HEK293 (cell line): ENCODE data around the gene PLSCR3.

ENCODE experiments used
- CTCF ChIA-PET: fragments of 350-600 bp; formaldehyde crosslinking; extraction: SDS; loops from one replicate; lab custom pipeline; 2021; ENCODE audit warnings: antibody characterized with exemption; lab: Yijun Ruan, JAX
- POLR2A ChIA-PET: fragments of 300-600 bp; formaldehyde crosslinking; extraction: SDS; loops from one replicate; lab custom pipeline; 2020; ENCODE audit warnings: antibody characterized with exemption, inconsistent platforms; lab: Yijun Ruan, JAX
- H3K27ac ChIP-seq: fragments of 200-500 bp; sonication (Bioruptor generic); 2 replicates; pipeline ENCODE4 v1.5.1; 2014; ENCODE audit warnings: low read depth, low read length, control low read depth, inconsistent platforms; ENCODE audit errors: extremely low read depth
- H3K36me3 ChIP-seq, 2 experiments: fragments of 200-500 bp in 1 of 2; sonication (Bioruptor generic) in 1 of 2; 1 replicate in 1 of 2; 2 replicates in 1 of 2; pipeline ENCODE4 v1.5.1; 2014 to 2017; ENCODE audit warnings: inconsistent platforms in 2 of 2, low read length in 2 of 2; ENCODE audit not compliant: control insufficient read depth in 2 of 2, insufficient read depth in 1 of 2
- H3K4me1 ChIP-seq: fragments of 200-500 bp; sonication (Bioruptor generic); 2 replicates; pipeline ENCODE4 v1.5.1; 2014; ENCODE audit warnings: mild to moderate bottlenecking, low read length, inconsistent platforms; ENCODE audit not compliant: control insufficient read depth, insufficient read depth
- H3K4me3 ChIP-seq: 2 replicates; pipeline ENCODE4 v1.5.1; 2011; ENCODE audit warnings: low read depth, mild to moderate bottlenecking, control low read depth, low read length, moderate library complexity
- H3K9me3 ChIP-seq: fragments of 200-500 bp; sonication (Bioruptor generic); 2 replicates; pipeline ENCODE4 v1.5.1; 2014; ENCODE audit warnings: low read depth, low read length, inconsistent platforms; ENCODE audit not compliant: control insufficient read depth, insufficient read depth
- GFI1B ChIP-seq: fragments of 450-650 bp; formaldehyde crosslinking; IDR thresholded peaks from 2 replicates; pipeline ENCODE4 v1.5.1; 2016; ENCODE audit warnings: missing biosample characterization, missing genetic modification characterization
- HOXA7 ChIP-seq: sonication (generic); formaldehyde crosslinking; IDR thresholded peaks from 2 replicates; pipeline ENCODE4 v1.8.1; 2022; ENCODE audit warnings: missing genetic modification reagents, borderline replicate concordance
- KLF17 ChIP-seq: fragments of 450-650 bp; formaldehyde crosslinking; IDR thresholded peaks from 2 replicates; pipeline ENCODE4 v1.5.1; 2016; ENCODE audit warnings: missing biosample characterization, missing genetic modification characterization
- KLF9 ChIP-seq: fragments of 450-650 bp; formaldehyde crosslinking; IDR thresholded peaks from 2 replicates; pipeline ENCODE4 v1.5.1; 2016; ENCODE audit warnings: missing biosample characterization, missing genetic modification characterization, low read depth
- MEIS1 ChIP-seq: sonication (generic); formaldehyde crosslinking; IDR thresholded peaks from 2 replicates; pipeline ENCODE4 v1.8.1; 2022; ENCODE audit warnings: missing genetic modification reagents, mild to moderate bottlenecking, borderline replicate concordance
- PATZ1 ChIP-seq: fragments of 450-650 bp; formaldehyde crosslinking; IDR thresholded peaks from 2 replicates; pipeline ENCODE4 v1.5.1; 2016; ENCODE audit warnings: missing biosample characterization, missing genetic modification characterization
- SALL2 ChIP-seq: fragments of 450-650 bp; formaldehyde crosslinking; IDR thresholded peaks from 2 replicates; pipeline ENCODE4 v1.5.0; 2017; ENCODE audit warnings: missing biosample characterization, mild to moderate bottlenecking, missing genetic modification characterization, borderline replicate concordance
- SETDB1 ChIP-seq: IDR thresholded peaks from one replicate; pipeline ENCODE4 v1.6.1; 2017; ENCODE audit warnings: mild to moderate bottlenecking, low read length, moderate library complexity, mixed read lengths; ENCODE audit not compliant: insufficient read length
- ZBTB11 ChIP-seq: fragments of 450-650 bp; formaldehyde crosslinking; conservative IDR thresholded peaks from 2 replicates; pipeline ENCODE4 v1.5.1; 2016; ENCODE audit warnings: low read depth, missing biosample characterization, missing genetic modification characterization
- ZBTB20 ChIP-seq: fragments of 450-650 bp; formaldehyde crosslinking; IDR thresholded peaks from 2 replicates; pipeline ENCODE4 v1.5.1; 2016; ENCODE audit warnings: missing biosample characterization, missing genetic modification characterization
- ZBTB7A ChIP-seq: fragments of 450-650 bp; formaldehyde crosslinking; IDR thresholded peaks from 2 replicates; pipeline ENCODE4 v1.5.1; 2016; ENCODE audit warnings: low read depth, missing biosample characterization, missing genetic modification characterization
- ZFHX2 ChIP-seq: fragments of 450-650 bp; formaldehyde crosslinking; conservative IDR thresholded peaks from 2 replicates; pipeline ENCODE4 v1.5.1; 2016; ENCODE audit warnings: missing biosample characterization, missing genetic modification characterization
- ZFP37 ChIP-seq: fragments of 450-650 bp; formaldehyde crosslinking; IDR thresholded peaks from 2 replicates; pipeline ENCODE4 v1.5.1; 2016; ENCODE audit warnings: missing biosample characterization, missing genetic modification characterization
- ZIC2 ChIP-seq: fragments of 450-650 bp; formaldehyde crosslinking; IDR thresholded peaks from 2 replicates; pipeline ENCODE4 v1.5.1; 2016; ENCODE audit warnings: missing biosample characterization, missing genetic modification characterization
- ZNF10 ChIP-seq: fragments of 450-650 bp; formaldehyde crosslinking; IDR thresholded peaks from 2 replicates; pipeline ENCODE4 v1.5.1; 2017; ENCODE audit warnings: missing biosample characterization, missing genetic modification characterization
- ZNF175 ChIP-seq: fragments of 450-650 bp; formaldehyde crosslinking; IDR thresholded peaks from 2 replicates; pipeline ENCODE4 v1.5.1; 2016; ENCODE audit warnings: missing biosample characterization, missing genetic modification characterization
- ZNF202 ChIP-seq: fragments of 450-650 bp; formaldehyde crosslinking; IDR thresholded peaks from 2 replicates; pipeline ENCODE4 v1.5.1; 2016; ENCODE audit warnings: missing biosample characterization, missing genetic modification characterization, borderline replicate concordance
- ZNF23 ChIP-seq: fragments of 450-650 bp; formaldehyde crosslinking; IDR thresholded peaks from 2 replicates; pipeline ENCODE4 v1.5.1; 2016; ENCODE audit warnings: missing biosample characterization, missing genetic modification characterization, borderline replicate concordance
- ZNF26 ChIP-seq: fragments of 450-650 bp; formaldehyde crosslinking; IDR thresholded peaks from 2 replicates; pipeline ENCODE4 v1.5.1; 2016; ENCODE audit warnings: missing biosample characterization, missing genetic modification characterization
- ZNF311 ChIP-seq: fragments of 450-650 bp; formaldehyde crosslinking; IDR thresholded peaks from 2 replicates; pipeline ENCODE4 v1.5.1; 2017; ENCODE audit warnings: missing biosample characterization, missing genetic modification characterization, borderline replicate concordance
- ZNF416 ChIP-seq: fragments of 450-650 bp; formaldehyde crosslinking; IDR thresholded peaks from 2 replicates; pipeline ENCODE4 v1.5.1; 2016; ENCODE audit warnings: missing biosample characterization, missing genetic modification characterization
- ZNF530 ChIP-seq: fragments of 450-650 bp; formaldehyde crosslinking; IDR thresholded peaks from 2 replicates; pipeline ENCODE4 v1.5.1; 2016; ENCODE audit warnings: low read depth, missing biosample characterization, missing genetic modification characterization
- ZNF555 ChIP-seq: fragments of 450-650 bp; formaldehyde crosslinking; conservative IDR thresholded peaks from 2 replicates; pipeline ENCODE4 v1.5.1; 2017; ENCODE audit warnings: missing biosample characterization, mild to moderate bottlenecking, missing genetic modification characterization, inconsistent platforms
- ZNF621 ChIP-seq: fragments of 450-650 bp; formaldehyde crosslinking; IDR thresholded peaks from 2 replicates; pipeline ENCODE4 v1.5.1; 2017; ENCODE audit warnings: missing biosample characterization, missing genetic modification characterization
- ZNF645 ChIP-seq: fragments of 450-650 bp; formaldehyde crosslinking; IDR thresholded peaks from 2 replicates; pipeline ENCODE4; 2016; ENCODE audit warnings: missing biosample characterization, missing genetic modification characterization
- ZNF654 ChIP-seq: fragments of 450-650 bp; formaldehyde crosslinking; IDR thresholded peaks from 2 replicates; pipeline ENCODE4 v1.5.1; 2016; ENCODE audit warnings: low read depth, missing biosample characterization, missing genetic modification characterization
- ZNF664 ChIP-seq: fragments of 450-650 bp; formaldehyde crosslinking; IDR thresholded peaks from 2 replicates; pipeline ENCODE4 v1.5.1; 2016; ENCODE audit warnings: missing biosample characterization, missing genetic modification characterization
- ZNF76 ChIP-seq: fragments of 450-650 bp; formaldehyde crosslinking; IDR thresholded peaks from 2 replicates; pipeline ENCODE4; 2016; ENCODE audit warnings: low read depth, missing biosample characterization, missing genetic modification characterization, borderline replicate concordance
- ZNF830 ChIP-seq: fragments of 450-650 bp; IDR thresholded peaks from 2 replicates; pipeline ENCODE4 v1.5.0; 2018; ENCODE audit warnings: missing biosample characterization, missing genetic modification characterization, low read depth, mild to moderate bottlenecking, moderate library complexity

Gene PLSCR3

GRCh38 chr17:7403043-7403726, 8.9 kb upstream of the PLSCR3 start:
- H3K9me3 ChIP-seq, result no peaks in the 10 kb centered on the region
- ChIA-PET POLR2A (interaction anchor here (0.5 to 3.2 kb wide), 43 partner anchors 8 to 530 kb away, joined by 3 to 67 read pairs (median 6); partner anchors contain the start of genes ACADVL, ATP1B2, CD68 and CHRNB1), CTCF (interaction anchor here (0.6 to 2.7 kb wide), 7 partner anchors 9 to 314 kb away, joined by 3 to 21 read pairs (median 4); partner anchors contain the start of genes PLSCR3 and TMEM102)
- peaks cover 6 to 7% of the 10 kb centered on the region in 2 experiments; a peak in 2 of 3 replicates for H3K36me3 ChIP-seq
- peak overlapping the region; percentile 83 for H3K4me3 ChIP-seq
- H3K27ac ChIP-seq, result peak overlapping the region; percentile 81
- H3K4me1 ChIP-seq, result peaks cover 8% of the 10 kb centered on the region
- TF ChIP-seq ZFP37 (no peak), ZNF311 (no peak), KLF9 (tag by site-specific recombination) (peak; percentile 53; the same call in 1 of the 2 replicates), ZNF10 (no peak), ZNF530 (tag by site-specific recombination) (no peak), ZBTB20 (tag by site-specific recombination) (peak; percentile 35; the same call in 1 of the 2 replicates), GFI1B (tag by site-specific recombination) (no peak), ZFHX2 (0 out of 2 replicates have a peak, but pooled peaks have one; percentile 10), SETDB1 (no peak), ZNF26 (no peak), ZIC2 (tag by site-specific recombination) (no peak), ZNF621 (no peak), ZNF416 (tag by site-specific recombination) (no peak), MEIS1 (CRISPR knock-in tag) (no peak), ZNF23 (no peak), KLF17 (no peak), ZBTB7A (tag by site-specific recombination) (0 out of 2 replicates have a peak, but pooled peaks have one; percentile 20), SALL2 (no peak), PATZ1 (peak; percentile 74), ZBTB11 (tag by site-specific recombination) (no peak), ZNF202 (tag by site-specific recombination) (no peak), ZNF664 (tag by site-specific recombination) (no peak), ZNF654 (tag by site-specific recombination) (no peak), ZNF555 (no peak), ZNF175 (tag by site-specific recombination) (no peak), ZNF830 (no peak), ZNF76 (tag by site-specific recombination) (0 out of 2 replicates have a peak, but pooled peaks have one; percentile 31), HOXA7 (CRISPR knock-in tag) (no peak), ZNF645 (no peak)
